HepG2 (cell line): ENCODE data around the gene FBP2. TPM values are rescaled to one million over a fixed set of nuclear protein-coding genes. Genes with fewer than 3 reads are reported as not detected.

Experiments used
- FOXO1 ChIP-seq: sonication (generic); formaldehyde crosslinking; IDR thresholded peaks from 2 replicates; pipeline ENCODE4 v1.4.0; 2020; ENCODE audit warnings: missing genetic modification reagents
- HNF4A ChIP-seq: sonication (generic); formaldehyde crosslinking; IDR thresholded peaks from 2 replicates; pipeline ENCODE4 v1.4.0; 2020; ENCODE audit warnings: missing genetic modification reagents
- HNF4G ChIP-seq, 2 experiments: sonication (generic) in 1 of 2; formaldehyde crosslinking in 1 of 2; IDR thresholded peaks; 2 replicates each; pipeline versions ENCODE4 v1.4.0 to v1.6.1; 2011 to 2020; ENCODE audit warnings: borderline replicate concordance in 2 of 2, low read depth in 2 of 2, mild to moderate bottlenecking in 2 of 2, low read length in 1 of 2, missing genetic modification reagents in 1 of 2, moderate library complexity in 1 of 2
- MIXL1 ChIP-seq: IDR thresholded peaks from 2 replicates; pipeline ENCODE4 v1.6.1; 2016
- MYC ChIP-seq: sonication (generic); formaldehyde crosslinking; IDR thresholded peaks from 2 replicates; pipeline ENCODE4 v1.9.0; 2021; ENCODE audit warnings: missing genetic modification reagents, borderline replicate concordance
- RARA ChIP-seq: IDR thresholded peaks from 2 replicates; pipeline ENCODE4 v1.6.1; 2016; ENCODE audit warnings: missing genetic modification reagents, missing compliant biosample characterization
- REPIN1 ChIP-seq: sonication (generic); formaldehyde crosslinking; IDR thresholded peaks from 2 replicates; pipeline ENCODE4 v1.8.0; 2022; ENCODE audit warnings: missing genetic modification reagents, low read depth, mild to moderate bottlenecking, borderline replicate concordance
- TFAP4 ChIP-seq: sonication (generic); IDR thresholded peaks from 2 replicates; pipeline ENCODE4 v1.6.1; 2016; ENCODE audit warnings: low read depth, borderline replicate concordance
- ZBTB34 ChIP-seq: sonication (generic); formaldehyde crosslinking; IDR thresholded peaks from 2 replicates; pipeline ENCODE4 v1.8.0; 2022; ENCODE audit warnings: mild to moderate bottlenecking, missing genetic modification reagents
- ZFP91 ChIP-seq: sonication (generic); formaldehyde crosslinking; IDR thresholded peaks from 2 replicates; pipeline ENCODE4 v1.9.0; 2022; ENCODE audit warnings: missing genetic modification reagents, mild to moderate bottlenecking, borderline replicate concordance
- ZMYM4 ChIP-seq: sonication (generic); formaldehyde crosslinking; IDR thresholded peaks from 2 replicates; pipeline ENCODE4 v1.8.1; 2023; ENCODE audit warnings: mild to moderate bottlenecking, missing genetic modification reagents
- ZNF225 ChIP-seq: sonication (generic); formaldehyde crosslinking; IDR thresholded peaks from 2 replicates; pipeline ENCODE4 v1.4.0; 2020; ENCODE audit warnings: mild to moderate bottlenecking, missing genetic modification reagents
- ZNF230 ChIP-seq: sonication (generic); formaldehyde crosslinking; IDR thresholded peaks from 2 replicates; pipeline ENCODE4 v1.4.0; 2020; ENCODE audit warnings: mild to moderate bottlenecking, missing genetic modification reagents
- ZNF232 ChIP-seq: sonication (generic); formaldehyde crosslinking; IDR thresholded peaks from 2 replicates; pipeline ENCODE4 v1.4.0; 2020; ENCODE audit warnings: missing genetic modification reagents, borderline replicate concordance
- ZNF296 ChIP-seq: sonication (generic); formaldehyde crosslinking; conservative IDR thresholded peaks from 2 replicates; pipeline ENCODE4 v1.5.0; 2020; ENCODE audit warnings: mild to moderate bottlenecking, missing genetic modification reagents
- ZNF446 ChIP-seq: sonication (generic); formaldehyde crosslinking; IDR thresholded peaks from 2 replicates; pipeline ENCODE4 v1.5.0; 2020; ENCODE audit warnings: mild to moderate bottlenecking, missing genetic modification reagents
- ZNF549 ChIP-seq: sonication (generic); formaldehyde crosslinking; IDR thresholded peaks from 2 replicates; pipeline ENCODE4 v1.5.0; 2020; ENCODE audit warnings: missing genetic modification reagents
- ZNF687 ChIP-seq: sonication (generic); formaldehyde crosslinking; IDR thresholded peaks from 2 replicates; pipeline ENCODE4 v1.5.1; 2020; ENCODE audit warnings: mild to moderate bottlenecking, missing genetic modification reagents, moderate library complexity
- ZNF772 ChIP-seq: sonication (generic); formaldehyde crosslinking; IDR thresholded peaks from 2 replicates; pipeline ENCODE4 v1.5.0; 2020; ENCODE audit warnings: mild to moderate bottlenecking, missing genetic modification reagents
- ZNF788 ChIP-seq: sonication (generic); formaldehyde crosslinking; IDR thresholded peaks from 2 replicates; pipeline ENCODE4 v1.5.0; 2020; ENCODE audit warnings: mild to moderate bottlenecking, missing genetic modification reagents, borderline replicate concordance
- polyA plus RNA-seq, 8 experiments: library from polyadenylated mRNA; depleted of rRNA in 3 of 8; stranded (reverse) in 7 of 8; unstranded in 1 of 8; fragments of >200 nt; fragmentation: Illumina TruSeq in 4 of 8; extraction: Trizol in 4 of 8; gene quantifications; 2 replicates each; pipeline versions ENCODE4 v1.2.1 to v1.2.3, GENCODE V29; 2011 to 2016; ENCODE audit warnings: low read depth in 4 of 8, missing spikeins in 1 of 8, mixed read lengths in 1 of 8; ENCODE audit not compliant: insufficient read depth in 1 of 8
- total RNA-seq, 5 experiments: library from RNA; depleted of rRNA; stranded (reverse); fragments of >200 nt; fragmentation: Illumina TruSeq; extraction: Trizol; gene quantifications; 2 replicates each; pipeline ENCODE4 v1.2.3, GENCODE V29; 2016; ENCODE audit warnings: low read depth in 1 of 5

Gene FBP2
- total and polyA plus RNA-seq, 2 of the 13 experiments (the other 11 are each of a cell fraction or from before 2014, with no cell fraction given): not detected

GRCh38 chr9:94553029-94553938, 40.3 kb downstream of the FBP2 start (continued):
- TF ChIP-seq ZNF687 (CRISPR knock-in tag) (peak; percentile 73), ZNF230 (CRISPR knock-in tag) (0 out of 2 replicates have a peak, but pooled peaks have one; percentile 32), ZNF788 (CRISPR knock-in tag) (0 out of 2 replicates have a peak, but pooled peaks have one; percentile 49), ZNF772 (CRISPR knock-in tag) (0 out of 2 replicates have a peak, but pooled peaks have one; percentile 8), HNF4G (IDR thresholded peaks at IDR 0.05; ENCODE audit: borderline replicate concordance, low read depth, low read length) (no peak), HNF4G (CRISPR knock-in tag; IDR thresholded peaks at IDR 0.05; ENCODE audit: borderline replicate concordance, low read depth) (0 out of 2 replicates have a peak, but pooled peaks have one; percentile 58), ZBTB34 (CRISPR knock-in tag) (peak; percentile 42; the same call in 1 of the 2 replicates), MIXL1 (CRISPR knock-in tag) (peak; percentile 18; the same call in 1 of the 2 replicates), ZMYM4 (CRISPR knock-in tag) (peak; percentile 60; the same call in 1 of the 2 replicates), ZNF232 (CRISPR knock-in tag) (no peak), ZNF549 (CRISPR knock-in tag) (no peak), ZNF225 (CRISPR knock-in tag) (peak; percentile 15; the same call in 1 of the 2 replicates), HNF4A (CRISPR knock-in tag) (peak; percentile 72), ZNF296 (CRISPR knock-in tag) (peak; percentile 29; the same call in 1 of the 2 replicates), RARA (CRISPR knock-in tag) (peak; percentile 13; the same call in 1 of the 2 replicates), ZNF446 (CRISPR knock-in tag) (no peak), REPIN1 (peak; percentile 22; the same call in 1 of the 2 replicates), TFAP4 (peak; percentile 64; the same call in 1 of the 2 replicates), ZFP91 (CRISPR knock-in tag) (peak; percentile 54), FOXO1 (CRISPR knock-in tag) (0 out of 2 replicates have a peak, but pooled peaks have one; percentile 7), MYC (CRISPR knock-in tag) (peak; percentile 39; the same call in 1 of the 2 replicates)
